ENCODE data around the gene TRAF3IP1.
A peak's percentile ranks its signal among the peaks of the same experiment; 100 is the strongest.
"Not testable (repeated sequence)": the region's sequence is repeated elsewhere in the genome, so short reads cannot be mapped to it uniquely, and the experiment has no call there.

The TRAF3IP1 gene, protein sequence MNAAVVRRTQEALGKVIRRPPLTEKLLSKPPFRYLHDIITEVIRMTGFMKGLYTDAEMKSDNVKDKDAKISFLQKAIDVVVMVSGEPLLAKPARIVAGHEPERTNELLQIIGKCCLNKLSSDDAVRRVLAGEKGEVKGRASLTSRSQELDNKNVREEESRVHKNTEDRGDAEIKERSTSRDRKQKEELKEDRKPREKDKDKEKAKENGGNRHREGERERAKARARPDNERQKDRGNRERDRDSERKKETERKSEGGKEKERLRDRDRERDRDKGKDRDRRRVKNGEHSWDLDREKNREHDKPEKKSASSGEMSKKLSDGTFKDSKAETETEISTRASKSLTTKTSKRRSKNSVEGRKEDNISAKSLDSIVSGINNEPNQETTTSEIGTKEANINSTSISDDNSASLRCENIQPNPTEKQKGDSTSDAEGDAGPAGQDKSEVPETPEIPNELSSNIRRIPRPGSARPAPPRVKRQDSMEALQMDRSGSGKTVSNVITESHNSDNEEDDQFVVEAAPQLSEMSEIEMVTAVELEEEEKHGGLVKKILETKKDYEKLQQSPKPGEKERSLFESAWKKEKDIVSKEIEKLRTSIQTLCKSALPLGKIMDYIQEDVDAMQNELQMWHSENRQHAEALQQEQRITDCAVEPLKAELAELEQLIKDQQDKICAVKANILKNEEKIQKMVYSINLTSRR

DNA sequence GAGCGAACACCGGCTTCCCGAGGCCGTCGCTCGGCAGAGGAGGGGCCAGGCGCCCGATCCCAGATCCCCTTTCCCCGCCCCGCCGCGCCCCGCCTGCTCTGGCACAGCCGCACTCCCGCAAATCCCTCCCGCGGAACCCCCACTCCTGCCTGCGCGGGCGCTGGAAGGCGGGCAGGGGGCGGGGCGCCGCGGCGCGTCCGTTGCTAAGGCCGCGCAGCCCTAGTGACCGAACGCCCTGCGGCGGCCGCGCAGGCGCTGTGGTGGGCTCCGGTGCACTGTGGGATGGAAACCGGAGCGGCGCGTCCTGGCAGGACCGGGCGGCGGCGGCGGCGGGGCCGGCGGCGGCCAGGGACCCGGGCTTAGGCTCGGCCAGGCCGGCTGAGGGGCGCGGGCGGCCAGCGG lies at the start of gene TRAF3IP1:
TRAF3IP1 (plus strand) TSS at position 273 of the 402 bp plus-strand sequence. CDS start 145 bp downstream, outside the sequence.
- TF ChIP-seq, protein P1, sequence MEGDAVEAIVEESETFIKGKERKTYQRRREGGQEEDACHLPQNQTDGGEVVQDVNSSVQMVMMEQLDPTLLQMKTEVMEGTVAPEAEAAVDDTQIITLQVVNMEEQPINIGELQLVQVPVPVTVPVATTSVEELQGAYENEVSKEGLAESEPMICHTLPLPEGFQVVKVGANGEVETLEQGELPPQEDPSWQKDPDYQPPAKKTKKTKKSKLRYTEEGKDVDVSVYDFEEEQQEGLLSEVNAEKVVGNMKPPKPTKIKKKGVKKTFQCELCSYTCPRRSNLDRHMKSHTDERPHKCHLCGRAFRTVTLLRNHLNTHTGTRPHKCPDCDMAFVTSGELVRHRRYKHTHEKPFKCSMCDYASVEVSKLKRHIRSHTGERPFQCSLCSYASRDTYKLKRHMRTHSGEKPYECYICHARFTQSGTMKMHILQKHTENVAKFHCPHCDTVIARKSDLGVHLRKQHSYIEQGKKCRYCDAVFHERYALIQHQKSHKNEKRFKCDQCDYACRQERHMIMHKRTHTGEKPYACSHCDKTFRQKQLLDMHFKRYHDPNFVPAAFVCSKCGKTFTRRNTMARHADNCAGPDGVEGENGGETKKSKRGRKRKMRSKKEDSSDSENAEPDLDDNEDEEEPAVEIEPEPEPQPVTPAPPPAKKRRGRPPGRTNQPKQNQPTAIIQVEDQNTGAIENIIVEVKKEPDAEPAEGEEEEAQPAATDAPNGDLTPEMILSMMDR (conservative IDR thresholded peaks at IDR 0.05; ENCODE audit: low read depth), result no peak

DNA sequence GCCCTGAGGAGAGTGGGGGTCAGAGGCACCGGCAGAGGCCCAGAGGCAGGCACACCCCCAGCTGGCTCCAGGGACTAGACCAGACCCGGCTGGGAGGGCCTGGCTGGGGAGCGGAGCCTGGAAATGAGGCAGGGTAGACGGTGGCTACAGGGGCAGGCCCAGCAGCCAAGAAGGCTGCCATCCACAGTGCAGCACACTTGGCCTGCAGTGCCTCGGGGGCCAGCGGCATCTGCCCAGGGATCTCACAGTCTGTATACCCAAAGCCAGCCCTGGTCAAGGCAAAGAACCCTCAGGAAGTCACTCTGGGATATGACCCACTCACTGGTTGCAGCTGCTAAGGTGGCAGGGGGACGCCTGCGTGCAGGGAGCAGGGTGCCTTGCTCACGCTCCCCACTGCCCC lies 49.7 kb upstream of the TRAF3IP1 start:
- no peak for DNase-seq (ENCODE audit: low spot score)
- ChIA-PET POLR2A (ENCODE audit: low non-redundant PET) (no interaction called here), CTCF (interaction anchor here (0.6 kb wide), 1 partner anchor 224 kb away, joined by 5 read pairs; no protein-coding TSS in a partner anchor)
- H3K27ac ChIP-seq, result peak overlapping the region; percentile 49
- TF ChIP-seq, protein P1 (conservative IDR thresholded peaks at IDR 0.05; ENCODE audit: low read depth), result no peak

More for the DNA sequence above, at the start of gene TRAF3IP1:
- POLR2A ChIA-PET (ENCODE audit: low non-redundant PET), result no interaction called here
- CTCF ChIA-PET, result no interaction called here
- peak; percentile 93 for DNase-seq (ENCODE audit: low spot score)
- peak within 1 kb of the TSS; percentile 79 for H3K27ac ChIP-seq

- TF ChIP-seq, protein P1 (conservative IDR thresholded peaks at IDR 0.05; ENCODE audit: low read depth), result no peak
- CTCF ChIA-PET, result no interaction called here
- DNase-seq (ENCODE audit: low spot score), result no peak
- H3K27ac ChIP-seq, result peak overlapping the region; percentile 49
- POLR2A ChIA-PET (ENCODE audit: low non-redundant PET), result no interaction called here
These were observed 49.2 kb upstream of the TRAF3IP1 start for GRCh38 chr2:238271061-238271554.

DNA sequence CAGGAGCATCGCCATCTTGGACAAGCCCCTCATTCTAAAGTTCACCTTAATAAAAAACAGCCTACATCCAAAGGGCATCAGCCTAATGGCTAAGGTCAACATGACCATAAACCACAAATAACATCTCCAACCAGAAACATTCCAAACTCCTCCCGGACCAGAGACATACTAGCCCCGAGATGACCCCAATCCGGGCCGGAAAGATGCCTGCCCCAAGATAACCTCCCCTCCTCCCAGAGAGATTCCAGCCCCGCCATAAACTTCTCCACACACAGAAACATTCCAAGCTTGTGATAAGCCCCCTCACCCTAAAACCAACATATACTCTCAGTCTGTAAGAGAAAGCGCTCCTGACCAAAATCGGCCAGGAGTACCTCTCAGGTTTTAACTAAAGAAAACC lies 48.6 kb upstream of the TRAF3IP1 start:
- DNase-seq (ENCODE audit: low spot score); POLR2A ChIA-PET (ENCODE audit: low non-redundant PET); CTCF ChIA-PET: not testable (repeated sequence)
- 0 out of 2 replicates have a peak overlapping the region, but pooled peaks have one; percentile 49 for H3K27ac ChIP-seq

DNA sequence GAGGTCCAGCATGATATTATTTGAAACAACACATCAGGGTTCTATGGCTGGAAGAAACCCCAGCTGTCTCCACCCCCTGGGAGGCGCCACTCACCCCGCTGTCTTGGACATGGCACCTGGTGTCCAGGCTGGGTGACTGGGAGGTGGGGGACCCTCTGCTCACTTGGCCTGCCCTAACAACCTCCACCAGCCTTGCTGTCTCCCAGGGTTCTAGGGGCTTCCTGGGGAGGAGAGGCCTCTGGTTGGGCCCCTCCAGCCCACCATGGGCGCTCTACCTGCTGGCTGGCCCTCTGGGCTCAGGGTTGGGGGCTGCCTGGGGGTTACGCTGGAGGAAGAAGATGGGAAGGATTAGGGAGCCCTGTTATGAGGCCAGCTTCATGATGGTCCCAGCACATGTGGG lies 48.2 kb upstream of the TRAF3IP1 start:
- CTCF ChIA-PET, result interaction anchor here (1.0 kb wide), 1 partner anchor 9 kb away, joined by 4 read pairs; no protein-coding TSS in a partner anchor

GRCh38 chr2:238273433-238273832 lies 46.9 kb upstream of the TRAF3IP1 start:
- DNase-seq (ENCODE audit: low spot score); POLR2A ChIA-PET (ENCODE audit: low non-redundant PET): not testable (repeated sequence)
- H3K27ac ChIP-seq, result peak overlapping the region; percentile 50
- CTCF ChIA-PET, result interaction anchor here (1.0 kb wide), 1 partner anchor 10 kb away, joined by 4 read pairs; no protein-coding TSS in a partner anchor

More for the DNA sequence above, 48.2 kb upstream of the TRAF3IP1 start:
- POLR2A ChIA-PET (ENCODE audit: low non-redundant PET), result no interaction called here
- DNase-seq (ENCODE audit: low spot score), result no peak
- TF ChIP-seq, protein P1 (conservative IDR thresholded peaks at IDR 0.05; ENCODE audit: low read depth), result no peak
- H3K27ac ChIP-seq, result no peak overlapping the region; the same call in 1 of the 2 replicates

DNA sequence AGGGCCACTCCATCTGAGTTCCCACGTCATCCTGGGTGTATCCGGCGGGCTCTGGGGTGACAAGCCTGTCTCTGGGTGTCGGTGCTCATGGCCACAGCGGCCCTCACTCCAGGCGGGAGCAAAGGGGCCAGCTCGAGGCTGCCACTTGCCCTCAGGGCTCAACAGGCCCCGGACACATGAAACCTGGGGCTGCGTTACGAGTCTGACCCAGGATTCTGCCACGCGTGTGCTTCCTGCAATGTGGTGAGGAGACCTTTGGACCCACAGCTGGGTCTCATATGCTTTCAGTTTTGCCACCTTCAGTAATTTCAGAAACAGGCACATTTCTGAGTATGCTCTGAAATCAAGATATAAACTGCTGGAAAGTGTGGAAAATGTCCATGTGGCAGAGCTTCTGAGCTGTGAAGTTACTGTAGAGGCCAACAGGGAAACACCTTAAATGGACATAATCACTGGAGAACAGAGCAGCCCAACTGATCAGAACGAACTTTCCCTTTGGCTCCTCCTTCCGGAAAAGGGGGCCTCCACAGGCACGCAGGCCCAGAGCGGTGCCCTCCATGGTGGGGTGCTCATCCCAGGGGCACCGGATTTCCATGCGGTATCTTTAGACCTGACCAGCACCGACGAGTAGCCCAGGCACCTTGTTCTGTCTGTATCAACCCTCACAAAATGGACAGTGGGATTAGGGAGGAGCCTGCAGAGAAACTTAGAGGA lies 46.0 kb upstream of the TRAF3IP1 start:
- no peak for DNase-seq (ENCODE audit: low spot score)
- ChIA-PET CTCF (interaction anchor here (0.6 to 0.8 kb wide), 2 partner anchors 11 to 32 kb away, joined by 3 read pairs; no protein-coding TSS in a partner anchor), POLR2A (ENCODE audit: low non-redundant PET) (interaction anchor here (0.6 kb wide), 1 partner anchor 265 kb away, joined by 3 read pairs; no protein-coding TSS in a partner anchor)

More for the DNA sequence above, 46.0 kb upstream of the TRAF3IP1 start:
- peak overlapping the region; percentile 50 for H3K27ac ChIP-seq
- TF ChIP-seq, protein P1 (conservative IDR thresholded peaks at IDR 0.05; ENCODE audit: low read depth), result no peak
